GM12873 (cell line): ENCODE measurements around the gene TAS2R3.

Source experiments
- CTCF ChIP-seq: IDR thresholded peaks from 2 replicates; pipeline ENCODE4 v1.5.1; 2012; ENCODE audit warnings: low read depth, mild to moderate bottlenecking, moderate library complexity, low read length, control low read depth; ENCODE audit not compliant: insufficient read depth; ENCODE audit errors: missing control alignments

The TAS2R3 gene

GRCh38 chr7:141748396-141748795 is 15.5 kb upstream of the TAS2R3 start:
- TF ChIP-seq CTCF = no peak

GRCh38 chr7:141752634-141753033 is 11.3 kb upstream of the TAS2R3 start:
- peak; percentile 43 for TF ChIP-seq CTCF

- TF ChIP-seq CTCF = peak; percentile 54
Measured at GRCh38 chr7:141754939-141755338, 9.0 kb upstream of the TAS2R3 start.

GRCh38 chr7:141776374-141776773 is 12.5 kb downstream of the TAS2R3 start, which contains the start of gene TAS2R4:
TSS of gene TAS2R4 (plus strand) at chr7:141776674. CDS start at chr7:141778489, 1,815 bp downstream.
- TF ChIP-seq CTCF = no peak

GRCh38 chr7:141785706-141786552 is 22.0 kb downstream of the TAS2R3 start:
- TF ChIP-seq CTCF = peak; percentile 73

- no peak for TF ChIP-seq CTCF
Measured at GRCh38 chr7:141788296-141788695, 24.4 kb downstream of the TAS2R3 start.

- TF ChIP-seq CTCF = no peak
Measured at GRCh38 chr7:141789917-141790316, 26.0 kb downstream of the TAS2R3 start, which contains the start of gene TAS2R5. TSS of gene TAS2R5 (plus strand) at chr7:141790217. CDS start at chr7:141790362, 145 bp downstream.
